GM12878 (cell line): ENCODE data around the gene PPL. TPM values are rescaled to one million over a fixed set of nuclear protein-coding genes. Genes with fewer than 3 reads are reported as not detected.
"Not testable (repeated sequence)": the region's sequence is repeated elsewhere in the genome, so short reads cannot be mapped to it uniquely, and the experiment has no call there.

Experiments
- ATAC-seq: fragments of 200-7000 bp; cut with Tn5 transposase; 3 replicates; pipeline ENCODE4 v1.9.1; 2020; ENCODE audit warnings: mild to moderate bottlenecking, moderate library complexity
- BruUV-seq: library from RNA; stranded (reverse); fragments of 400-500 nt; replicated peaks from 2 replicates; lab custom pipeline; 2021; lab: Mats Ljungman, UMichigan
- CTCF ChIA-PET: fragments of 300-600 bp; sonication (Branson Sonifier 250); formaldehyde crosslinking; extraction: SDS; loops from one replicate; lab custom pipeline; 2021; ENCODE audit warnings: inconsistent platforms; lab: Yijun Ruan, JAX
- POLR2A ChIA-PET: fragments of 350-600 bp; formaldehyde crosslinking; extraction: SDS; loops from one replicate; lab custom pipeline; 2021; ENCODE audit warnings: inconsistent platforms; lab: Charles Lee
- RAD21 ChIA-PET: fragments of 300-600 bp; sonication (Branson Sonifier 250); formaldehyde crosslinking; loops from one replicate; lab custom pipeline; 2023; ENCODE audit warnings: antibody characterized with exemption; ENCODE audit not compliant: unreplicated experiment; lab: Charles Lee
- SMC1A ChIA-PET: fragments of 300-600 bp; sonication (Branson Sonifier 250); formaldehyde crosslinking; loops from one replicate; lab custom pipeline; 2023; ENCODE audit not compliant: unreplicated experiment, uncharacterized antibody; lab: Charles Lee
- DNase-seq: peaks from one replicate; pipeline ENCODE4 v3.0.0-alpha.2; 2011; ENCODE audit warnings: low read depth, low spot score
- FAIRE-seq: peaks from 3 replicates; lab custom pipeline; 2011; peaks lifted over from hg19 to GRCh38; lab: Jason Lieb, UNC
- H2AFZ ChIP-seq: 2 replicates; pipeline ENCODE4 v1.6.0; 2011; ENCODE audit warnings: low read depth, low read length, control low read depth; ENCODE audit not compliant: control insufficient read depth
- H3K27ac ChIP-seq: 2 replicates; pipeline ENCODE4 v1.5.1; 2011; ENCODE audit warnings: control low read depth; ENCODE audit not compliant: control insufficient read depth, insufficient read depth
- H3K27me3 ChIP-seq, 2 experiments: replicated peaks in 1 of 2; 2 replicates each; pipeline versions ENCODE4 v1.6.0 to v1.6.1; 2011; ENCODE audit warnings: low read length in 1 of 2; ENCODE audit not compliant: control insufficient read depth in 2 of 2, insufficient read depth in 2 of 2
- H3K36me3 ChIP-seq, 2 experiments: 2 replicates each; pipeline ENCODE4 v1.5.1; 2011; ENCODE audit warnings: low read length in 1 of 2; ENCODE audit not compliant: control insufficient read depth in 2 of 2, insufficient read depth in 2 of 2
- H3K4me1 ChIP-seq: 2 replicates; pipeline ENCODE4 v1.6.1; 2011; ENCODE audit warnings: mild to moderate bottlenecking, low read length, moderate library complexity, mixed read lengths; ENCODE audit not compliant: control insufficient read depth, insufficient read depth
- H3K4me2 ChIP-seq: 2 replicates; pipeline ENCODE4 v1.6.0; 2011; ENCODE audit warnings: control low read depth; ENCODE audit not compliant: control insufficient read depth, insufficient read depth
- H3K4me3 ChIP-seq: fragments of 200-600 bp; sonication (generic); 2 replicates; pipeline ENCODE4 v1.5.1; 2016
- H3K79me2 ChIP-seq: 2 replicates; pipeline ENCODE4 v1.6.0; 2011; ENCODE audit warnings: low read length; ENCODE audit not compliant: control insufficient read depth, insufficient read depth
- H3K9ac ChIP-seq: 2 replicates; pipeline ENCODE4 v1.8.0; 2011; ENCODE audit warnings: low read length, control low read depth, mixed read lengths; ENCODE audit not compliant: control insufficient read depth, insufficient read depth
- H3K9me3 ChIP-seq: replicated peaks from 3 replicates; pipeline ENCODE4 v1.5.1; 2011; ENCODE audit warnings: mild to moderate bottlenecking, low read length; ENCODE audit not compliant: control insufficient read depth, insufficient read depth
- H4K20me1 ChIP-seq: 2 replicates; pipeline ENCODE4 v1.6.0; 2011; ENCODE audit not compliant: control insufficient read depth, insufficient read depth
- WGBS: methylation state at CpG from one replicate; pipeline ENCODE4 v1.1.6; 2016; ENCODE audit warnings: low lambda C conversion rate; ENCODE audit not compliant: insufficient replicate concordance, insufficient coverage; ENCODE audit errors: missing lambda C conversion rate; 5-methylcytosine and 5-hydroxymethylcytosine counted together
- in situ Hi-C: fragments of 300-500 bp; cut with MboI; formaldehyde crosslinking; loops from 9 replicates; pipeline ENCODE4 v1.14.3; 2018; ENCODE audit warnings: mixed read lengths
- intact Hi-C: fragments of 100-400 bp; cut with micrococcal nuclease; formaldehyde crosslinking; loops from one replicate; pipeline ENCODE4 v1.14.2; 2022; ENCODE audit not compliant: unreplicated experiment
- polyA plus RNA-seq, 11 experiments: library from polyadenylated mRNA; depleted of rRNA in 4 of 11; unstranded in 6 of 11; stranded (reverse) in 5 of 11; fragments of >200 nt; fragmentation: Nextera tagmentation in 4 of 11; fragmentation: Illumina TruSeq in 1 of 11; extraction: Ambion mirVana in 4 of 11; extraction: Trizol in 1 of 11; gene quantifications; 1 replicate in 1 of 11; 2 replicates in 10 of 11; pipeline versions ENCODE4 v1.2.1 to v1.2.3, GENCODE V29; 2011 to 2016; ENCODE audit warnings: inconsistent platforms in 2 of 11, missing spikeins in 2 of 11, low read depth in 1 of 11
- total RNA-seq, 4 experiments: library from RNA; depleted of rRNA in 3 of 4; stranded (reverse); fragments of >200 nt in 3 of 4; fragmentation: Illumina TruSeq in 1 of 4; extraction: Trizol in 1 of 4; gene quantifications; 2 replicates each; pipeline versions ENCODE4 v1.2.1 to v1.2.3, GENCODE V29; 2013 to 2021
- TF ChIP-seq, protein P1 (sequence below): fragments of 450-650 bp; IDR thresholded peaks from 2 replicates; pipeline ENCODE4 v1.6.1; 2017; ENCODE audit warnings: low read depth, mild to moderate bottlenecking, moderate library complexity

PPL gene
- total and polyA plus RNA-seq, 10 of the 15 experiments (the other 5 are each of a cell fraction or from before 2014, with no cell fraction given): 0.03 to 0.47 (median 0.05) TPM; not detected in 2

DNA sequence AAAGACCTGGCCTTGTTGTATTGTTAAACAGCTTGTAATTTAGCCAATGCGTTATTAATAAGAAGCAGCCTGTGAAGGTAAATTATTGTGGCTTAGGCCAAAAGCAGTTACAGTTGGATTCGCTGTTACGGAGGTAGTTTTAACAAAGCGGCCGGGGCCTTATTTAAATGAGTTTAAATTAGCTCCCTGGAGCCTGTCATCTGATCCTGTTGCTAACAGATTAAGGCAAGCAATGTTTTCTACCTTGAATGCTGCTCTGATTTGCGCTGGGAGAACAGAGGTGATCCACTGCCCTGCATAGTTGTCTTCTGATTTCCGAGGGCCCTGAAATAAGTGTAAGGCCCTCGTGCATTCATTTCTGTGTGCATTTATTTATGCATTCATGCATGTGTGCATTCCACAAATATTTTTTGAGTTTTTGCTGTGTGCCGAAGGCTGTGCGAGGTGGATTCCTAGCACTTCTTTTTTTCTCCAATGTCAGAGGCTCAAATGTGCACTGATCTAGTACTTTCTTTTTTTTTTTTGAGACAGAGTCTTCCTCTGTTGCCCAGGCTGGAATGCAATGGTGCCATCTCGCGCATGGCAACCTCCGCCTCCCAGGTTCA, 32.0 kb upstream of the PPL start (continued):
- TF ChIP-seq, protein P1, sequence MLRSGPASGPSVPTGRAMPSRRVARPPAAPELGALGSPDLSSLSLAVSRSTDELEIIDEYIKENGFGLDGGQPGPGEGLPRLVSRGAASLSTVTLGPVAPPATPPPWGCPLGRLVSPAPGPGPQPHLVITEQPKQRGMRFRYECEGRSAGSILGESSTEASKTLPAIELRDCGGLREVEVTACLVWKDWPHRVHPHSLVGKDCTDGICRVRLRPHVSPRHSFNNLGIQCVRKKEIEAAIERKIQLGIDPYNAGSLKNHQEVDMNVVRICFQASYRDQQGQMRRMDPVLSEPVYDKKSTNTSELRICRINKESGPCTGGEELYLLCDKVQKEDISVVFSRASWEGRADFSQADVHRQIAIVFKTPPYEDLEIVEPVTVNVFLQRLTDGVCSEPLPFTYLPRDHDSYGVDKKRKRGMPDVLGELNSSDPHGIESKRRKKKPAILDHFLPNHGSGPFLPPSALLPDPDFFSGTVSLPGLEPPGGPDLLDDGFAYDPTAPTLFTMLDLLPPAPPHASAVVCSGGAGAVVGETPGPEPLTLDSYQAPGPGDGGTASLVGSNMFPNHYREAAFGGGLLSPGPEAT: no peak

DNA sequence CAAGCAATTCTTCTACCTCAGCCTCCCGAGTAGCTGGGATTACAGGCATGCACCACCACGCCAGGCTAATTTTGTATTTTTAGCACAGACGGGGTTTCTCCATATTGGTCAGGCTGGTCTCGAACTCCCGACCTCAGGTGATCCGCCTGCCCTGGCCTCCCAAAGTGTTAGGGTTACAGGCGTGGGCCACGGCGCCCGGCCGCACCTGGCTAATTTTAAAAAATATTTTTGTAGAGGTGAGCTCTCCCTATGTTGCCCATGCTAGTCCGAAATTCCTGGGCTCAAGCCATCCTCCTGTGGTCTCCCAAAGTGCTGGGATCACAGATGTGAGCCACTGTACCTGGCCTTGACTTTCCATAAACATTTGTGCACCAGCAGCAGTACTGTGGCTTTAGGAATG, 31.3 kb upstream of the PPL start:
- H3K4me3 ChIP-seq, BruUV-seq, H3K79me2 ChIP-seq, DNase-seq, H3K4me1 ChIP-seq, POLR2A ChIA-PET, H3K27ac ChIP-seq, H3K4me2 ChIP-seq, H2AFZ ChIP-seq, SMC1A ChIA-PET, CTCF ChIA-PET, RAD21 ChIA-PET, intact Hi-C loops, ATAC-seq, H4K20me1 ChIP-seq, H3K9ac ChIP-seq, H3K27me3 ChIP-seq, in situ Hi-C loops, H3K9me3 ChIP-seq, H3K36me3 ChIP-seq, FAIRE-seq: not testable (repeated sequence)
- 47% methylated on average over 12 of the region's 12 CpGs for WGBS
